Activated CD4-positive, alpha-beta T cell treated with anti-CD3 and anti-CD28 coated beads for 36 hours (primary cell): ENCODE results near the gene KIAA1614. TPM values are rescaled to one million over a fixed set of nuclear protein-coding genes. Genes with fewer than 3 reads are reported as not detected.
A peak's percentile ranks its signal among the peaks of the same experiment; 100 is the strongest.
"Not testable (repeated sequence)": the region's sequence is repeated elsewhere in the genome, so short reads cannot be mapped to it uniquely, and the experiment has no call there.

Experiments
- ATAC-seq: fragments of 200-7000 bp; cut with Tn5 transposase; one replicate; pipeline ENCODE4 v1.10.0; 2021; ENCODE audit warnings: mild to moderate bottlenecking, moderate library complexity
- CTCF ChIA-PET: fragments of 350-600 bp; sonication (Branson Sonifier 250); formaldehyde crosslinking; loops from one replicate; lab custom pipeline; 2021; ENCODE audit warnings: antibody characterized with exemption; lab: Charles Lee
- POLR2A ChIA-PET: fragments of 350-600 bp; sonication (Branson Sonifier 250); formaldehyde crosslinking; loops from one replicate; lab custom pipeline; 2021; ENCODE audit warnings: antibody characterized with exemption, inconsistent platforms; lab: Charles Lee
- DNase-seq: peaks from one replicate; pipeline ENCODE4 v3.0.0-alpha.2; 2020
- H3K27ac Mint-ChIP-seq: one replicate; pipeline ENCODE4 v1.8.0; 2021; ENCODE audit warnings: mixed read lengths
- H3K27me3 Mint-ChIP-seq: one replicate; pipeline ENCODE4 v1.8.0; 2021; ENCODE audit warnings: mixed read lengths
- H3K36me3 Mint-ChIP-seq: one replicate; pipeline ENCODE4 v1.8.0; 2021; ENCODE audit warnings: low read depth, mixed read lengths
- H3K4me1 Mint-ChIP-seq: one replicate; pipeline ENCODE4 v1.8.0; 2021; ENCODE audit warnings: mixed read lengths
- H3K4me3 Mint-ChIP-seq: one replicate; pipeline ENCODE4 v1.8.0; 2021; ENCODE audit warnings: mild to moderate bottlenecking, moderate library complexity, mixed read lengths
- H3K9me3 Mint-ChIP-seq: one replicate; pipeline ENCODE4 v1.8.0; 2021; ENCODE audit warnings: low read depth, mixed read lengths
- intact Hi-C, 2 experiments: fragments of 100-400 bp; cut with DNase I in 1 of 2; cut with micrococcal nuclease in 1 of 2; formaldehyde crosslinking; loops; one replicate each; pipeline versions ENCODE4 v1.14.2 to v1.15.1; 2022 to 2024; cut with DNase I, micrococcal nuclease
- total RNA-seq, 2 experiments: library from RNA; stranded (reverse); gene quantifications; one replicate each; pipeline ENCODE4 v1.2.3, GENCODE V29; 2021

KIAA1614 gene
- total RNA-seq, 2 experiments from 2014 or later, result 0.09 TPM; not detected in 1

GRCh38 chr1:180966744-180967536 is 54.2 kb downstream of the KIAA1614 start:
- CTCF ChIA-PET, result interaction anchor here (0.6 to 1.3 kb wide), 5 partner anchors 8 to 540 kb away, joined by 3 read pairs; no protein-coding TSS in a partner anchor
- Mint-ChIP-seq H3K36me3 (peaks cover 29% of the 10 kb centered on the region), H3K27ac (no peak overlapping the region), H3K9me3 (no peaks in the 10 kb centered on the region), H3K4me3 (no peak overlapping the region), H3K4me1 (peaks cover 6% of the 10 kb centered on the region), H3K27me3 (no peaks in the 10 kb centered on the region)
- DNase-seq, result no peak
- intact Hi-C loops, result no loop called here
- POLR2A ChIA-PET, result interaction anchor here (0.9 kb wide), 1 partner anchor 11 kb away, joined by 3 read pairs; no protein-coding TSS in a partner anchor
- no peak for ATAC-seq

GRCh38 chr1:180967558-180967957 is 54.9 kb downstream of the KIAA1614 start:
- ATAC-seq (no peak), DNase-seq (no peak)
- Mint-ChIP-seq H3K9me3 (no peaks in the 10 kb centered on the region), H3K4me1 (peaks cover 6% of the 10 kb centered on the region), H3K27me3 (no peaks in the 10 kb centered on the region), H3K4me3 (no peak overlapping the region), H3K27ac (no peak overlapping the region), H3K36me3 (peaks cover 33% of the 10 kb centered on the region)
- ChIA-PET POLR2A (interaction anchor here (0.7 to 0.9 kb wide), 2 partner anchors 11 to 542 kb away, joined by 3 read pairs; no protein-coding TSS in a partner anchor), CTCF (interaction anchor here (0.6 to 1.1 kb wide), 3 partner anchors 21 to 513 kb away, joined by 3 read pairs; no protein-coding TSS in a partner anchor)
- intact Hi-C loops, result no loop called here

- DNase-seq, ATAC-seq, intact Hi-C loops, CTCF ChIA-PET, H3K9me3 Mint-ChIP-seq, H3K4me3 Mint-ChIP-seq, H3K27me3 Mint-ChIP-seq, H3K27ac Mint-ChIP-seq, POLR2A ChIA-PET, H3K4me1 Mint-ChIP-seq: not testable (repeated sequence)
- H3K36me3 Mint-ChIP-seq, result peaks cover 43% of the 10 kb centered on the region
Observed at GRCh38 chr1:180968834-180969233, 56.1 kb downstream of the KIAA1614 start.

GRCh38 chr1:180969434-180969833 is 56.7 kb downstream of the KIAA1614 start:
- Mint-ChIP-seq H3K4me1 (peaks cover 6% of the 10 kb centered on the region), H3K9me3 (no peaks in the 10 kb centered on the region), H3K27ac (no peak overlapping the region), H3K4me3 (no peak overlapping the region), H3K27me3 (no peaks in the 10 kb centered on the region), H3K36me3 (peaks cover 46% of the 10 kb centered on the region)
- intact Hi-C loops, result no loop called here
- CTCF ChIA-PET, result no interaction called here
- POLR2A ChIA-PET, result no interaction called here
- no peak for DNase-seq
- no peak for ATAC-seq

GRCh38 chr1:180970333-180971079 is 57.8 kb downstream of the KIAA1614 start:
- CTCF ChIA-PET, result no interaction called here
- H3K4me1 Mint-ChIP-seq, result peaks cover 13% of the 10 kb centered on the region
- ATAC-seq (no peak), DNase-seq (no peak)
- H3K4me3 Mint-ChIP-seq, result no peak overlapping the region
- H3K9me3 Mint-ChIP-seq, result no peaks in the 10 kb centered on the region
- no peak overlapping the region for H3K27ac Mint-ChIP-seq
- POLR2A ChIA-PET, result no interaction called here
- peaks cover 52% of the 10 kb centered on the region for H3K36me3 Mint-ChIP-seq
- intact Hi-C loops, result no loop called here
- no peaks in the 10 kb centered on the region for H3K27me3 Mint-ChIP-seq

GRCh38 chr1:180971273-180971997 is 58.7 kb downstream of the KIAA1614 start:
- no peak overlapping the region for H3K4me3 Mint-ChIP-seq
- H3K27ac Mint-ChIP-seq, result peak overlapping the region; percentile 12
- intact Hi-C loops, result no loop called here
- H3K27me3 Mint-ChIP-seq, result no peaks in the 10 kb centered on the region
- H3K36me3 Mint-ChIP-seq, result peaks cover 55% of the 10 kb centered on the region
- ChIA-PET CTCF (interaction anchor here (0.6 kb wide), 1 partner anchor 33 kb away, joined by 3 read pairs; no protein-coding TSS in a partner anchor), POLR2A (no interaction called here)
- H3K9me3 Mint-ChIP-seq, result no peaks in the 10 kb centered on the region
- no peak for ATAC-seq
- peaks cover 20% of the 10 kb centered on the region for H3K4me1 Mint-ChIP-seq
- DNase-seq, result no peak

GRCh38 chr1:180973369-180973768 is 60.7 kb downstream of the KIAA1614 start:
- Mint-ChIP-seq H3K27ac (peak overlapping the region; percentile 35), H3K36me3 (peaks cover 63% of the 10 kb centered on the region), H3K9me3 (no peaks in the 10 kb centered on the region), H3K27me3 (no peaks in the 10 kb centered on the region), H3K4me3 (no peak overlapping the region), H3K4me1 (peaks cover 23% of the 10 kb centered on the region)
- DNase-seq, result no peak
- intact Hi-C loops, result no loop called here
- ChIA-PET POLR2A (no interaction called here), CTCF (no interaction called here)
- ATAC-seq, result no peak

GRCh38 chr1:180974236-180974635 is 61.5 kb downstream of the KIAA1614 start:
- CTCF ChIA-PET, result interaction anchor here (1.4 kb wide), 1 partner anchor 38 kb away, joined by 4 read pairs; no protein-coding TSS in a partner anchor
- Mint-ChIP-seq H3K27ac (no peak overlapping the region), H3K4me1 (peaks cover 23% of the 10 kb centered on the region), H3K4me3 (no peak overlapping the region), H3K9me3 (no peaks in the 10 kb centered on the region), H3K27me3 (no peaks in the 10 kb centered on the region), H3K36me3 (peaks cover 70% of the 10 kb centered on the region)
- ATAC-seq (no peak), DNase-seq (no peak)
- POLR2A ChIA-PET, result no interaction called here
- intact Hi-C loops, result no loop called here

- no peak for ATAC-seq
- POLR2A ChIA-PET, result no interaction called here
- DNase-seq, result no peak
- CTCF ChIA-PET, result interaction anchor here (0.7 to 1.4 kb wide), 9 partner anchors 9 to 450 kb away, joined by 3 to 5 read pairs (median 3); no protein-coding TSS in a partner anchor
- Mint-ChIP-seq H3K4me3 (no peak overlapping the region), H3K4me1 (peaks cover 20% of the 10 kb centered on the region), H3K27ac (no peak overlapping the region), H3K36me3 (peaks cover 69% of the 10 kb centered on the region), H3K27me3 (no peaks in the 10 kb centered on the region), H3K9me3 (no peaks in the 10 kb centered on the region)
- intact Hi-C loops, result no loop called here
Observed at GRCh38 chr1:180975551-180975950, 62.9 kb downstream of the KIAA1614 start.

- DNase-seq (no peak), ATAC-seq (no peak)
- ChIA-PET CTCF (interaction anchor here (0.6 to 1.1 kb wide), 7 partner anchors 10 to 449 kb away, joined by 3 read pairs; no protein-coding TSS in a partner anchor), POLR2A (no interaction called here)
- intact Hi-C loops, result no loop called here
- Mint-ChIP-seq H3K27ac (no peak overlapping the region), H3K36me3 (peaks cover 70% of the 10 kb centered on the region), H3K4me3 (no peak overlapping the region), H3K27me3 (no peaks in the 10 kb centered on the region), H3K4me1 (peaks cover 25% of the 10 kb centered on the region), H3K9me3 (no peaks in the 10 kb centered on the region)
Observed at GRCh38 chr1:180976191-180976590, 63.5 kb downstream of the KIAA1614 start.
